GM18505 (cell line): ENCODE data around the gene SULF2.

Experiments used
- ATAC-seq: cut with Tn5 transposase; IDR thresholded peaks from one replicate; pipeline ENCODE4 v1.9.1; 2021; ENCODE audit not compliant: unreplicated experiment
- POLR2A ChIP-seq: IDR thresholded peaks from 4 replicates; pipeline ENCODE4 v1.6.1; 2011; ENCODE audit warnings: borderline replicate concordance; ENCODE audit not compliant: insufficient read depth, insufficient read length; ENCODE audit errors: extremely low read depth

Gene SULF2

GRCh38 chr20:47768016-47768824 is 17.1 kb downstream of the SULF2 start:
- TF ChIP-seq POLR2A, result no peak
- ATAC-seq, result no peak

GRCh38 chr20:47765691-47766594 is 19.3 kb downstream of the SULF2 start:
- ATAC-seq, result no peak
- no peak for TF ChIP-seq POLR2A

GRCh38 chr20:47765271-47765670 is 20.0 kb downstream of the SULF2 start:
- ATAC-seq, result no peak
- no peak for TF ChIP-seq POLR2A

GRCh38 chr20:47764154-47764733 is 21.0 kb downstream of the SULF2 start:
- TF ChIP-seq POLR2A, result no peak
- no peak for ATAC-seq

- TF ChIP-seq POLR2A, result no peak
- ATAC-seq, result no peak
Observed at GRCh38 chr20:47762699-47763268, 22.5 kb downstream of the SULF2 start.

GRCh38 chr20:47761482-47762047 is 23.7 kb downstream of the SULF2 start:
- no peak for ATAC-seq
- TF ChIP-seq POLR2A, result no peak

- no peak for ATAC-seq
- TF ChIP-seq POLR2A, result no peak
Observed at GRCh38 chr20:47760686-47761481, 24.4 kb downstream of the SULF2 start.

- no peak for TF ChIP-seq POLR2A
- no peak for ATAC-seq
Observed at GRCh38 chr20:47758517-47759450, 26.5 kb downstream of the SULF2 start.

- no peak for TF ChIP-seq POLR2A
- ATAC-seq, result no peak
Observed at GRCh38 chr20:47757145-47758035, 27.9 kb downstream of the SULF2 start.

GRCh38 chr20:47754946-47755652 is 30.2 kb downstream of the SULF2 start:
- TF ChIP-seq POLR2A, result no peak
- no peak for ATAC-seq
